AG08396 (cell line): ENCODE data around the gene TPX2.
"Not testable (repeated sequence)": the region's sequence is repeated elsewhere in the genome, so short reads cannot be mapped to it uniquely, and the experiment has no call there.

Experiments used
- DNase-seq: peaks from one replicate; pipeline ENCODE4 v3.0.0; 2012; ENCODE audit warnings: low spot score, mixed read lengths

TPX2 gene

DNA sequence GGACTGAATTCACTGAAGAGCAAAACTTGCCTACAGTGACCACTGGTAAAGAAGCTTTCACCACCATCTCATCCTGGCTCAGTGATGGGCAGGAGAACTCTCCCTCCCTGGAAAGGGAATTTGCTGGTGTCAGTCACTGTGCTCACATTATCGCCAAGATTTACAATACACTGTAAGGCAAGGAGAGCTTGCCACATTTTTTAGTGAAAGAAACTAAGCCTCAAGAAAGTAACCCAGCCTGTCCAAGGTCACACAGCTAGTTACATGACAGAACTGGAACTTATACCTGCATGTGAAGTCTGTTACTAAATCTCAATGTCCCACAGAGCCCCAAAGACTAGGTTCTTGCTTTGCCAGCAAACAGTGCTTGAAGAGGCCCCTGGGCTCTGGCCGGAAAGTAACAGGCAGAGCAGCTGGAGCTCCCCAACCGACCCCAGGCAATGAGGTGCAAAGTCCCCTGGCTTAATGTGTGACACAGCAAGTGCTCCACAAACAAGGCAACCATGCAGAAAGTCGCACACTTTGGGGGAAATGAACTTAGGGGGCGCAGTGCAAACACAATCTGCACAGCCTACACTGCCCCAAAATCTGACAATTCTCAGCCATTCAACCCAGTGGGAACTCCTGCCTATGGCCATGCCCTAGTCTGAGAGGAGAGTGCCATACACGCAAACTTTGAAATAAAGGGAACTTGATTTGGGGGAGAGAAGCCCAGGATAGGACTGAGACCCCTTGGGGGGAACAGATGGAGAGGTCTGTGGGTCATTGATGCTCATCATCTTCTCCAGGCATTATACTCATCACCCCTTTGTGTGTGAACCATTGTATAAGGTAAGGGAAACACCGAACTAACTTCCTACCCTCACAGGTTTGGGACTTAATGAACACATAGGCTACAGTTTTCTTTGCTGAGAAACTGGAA is 18.3 kb upstream of the TPX2 start:
- DNase-seq: no peak

DNA sequence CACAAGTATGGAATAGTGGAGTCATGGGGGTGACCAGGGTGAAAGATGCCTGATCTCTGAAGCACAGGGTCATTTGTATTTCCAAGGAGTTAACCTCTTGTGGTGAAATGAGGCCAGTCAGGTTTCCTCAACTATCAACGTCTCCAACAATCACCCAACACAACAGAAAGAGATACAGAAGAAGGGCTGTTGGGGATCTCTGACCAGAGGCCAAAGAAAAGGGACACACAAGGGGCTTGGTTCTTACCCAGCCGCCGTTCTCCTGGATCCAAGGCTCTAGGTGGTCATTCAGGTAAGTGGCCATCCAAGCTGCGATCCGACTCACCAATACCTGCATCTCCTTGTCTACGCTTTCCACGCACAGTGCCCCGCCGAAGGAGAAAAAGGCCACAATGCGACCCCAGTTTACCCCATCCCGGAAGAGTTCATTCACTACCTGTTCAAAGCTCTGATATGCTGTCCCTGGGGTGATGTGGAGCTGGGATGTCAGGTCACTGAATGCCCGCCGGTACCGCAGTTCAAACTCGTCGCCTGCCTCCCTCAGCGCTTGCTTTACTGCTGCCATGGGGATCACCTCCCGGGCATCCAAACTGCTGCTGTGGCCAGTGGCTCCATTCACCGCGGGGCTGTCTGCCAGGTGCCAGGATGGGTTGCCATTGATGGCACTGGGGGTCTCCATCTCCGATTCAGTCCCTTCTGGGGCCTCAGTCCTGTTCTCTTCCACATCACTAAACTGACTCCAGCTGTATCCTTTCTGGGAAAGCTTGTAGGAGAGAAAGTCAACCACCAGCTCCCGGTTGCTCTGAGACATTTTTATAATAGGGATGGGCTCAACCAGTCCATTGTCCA is 17.5 kb upstream of the TPX2 start:
- DNase-seq: no peak

GRCh38 chr20:31722257-31723068 is 16.6 kb upstream of the TPX2 start, which contains the start of gene BCL2L1:
BCL2L1 (minus strand) TSS chr20:31722868; CDS start chr20:31722218, 650 bp downstream.
- DNase-seq: peak; percentile 84

DNA sequence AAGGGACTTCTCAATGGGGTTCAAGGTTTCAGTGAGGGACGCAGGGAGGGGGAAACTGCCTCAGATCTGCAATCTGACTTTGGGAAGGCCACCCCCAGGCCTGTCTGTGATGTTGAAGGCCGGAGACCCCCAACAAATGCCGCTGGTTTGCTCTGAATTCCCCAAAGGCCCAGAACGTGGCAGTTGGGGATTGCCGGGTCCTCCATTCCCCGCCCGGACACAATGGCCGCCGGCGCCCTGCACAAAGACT is 16.1 kb upstream of the TPX2 start:
- DNase-seq: no peak

DNA sequence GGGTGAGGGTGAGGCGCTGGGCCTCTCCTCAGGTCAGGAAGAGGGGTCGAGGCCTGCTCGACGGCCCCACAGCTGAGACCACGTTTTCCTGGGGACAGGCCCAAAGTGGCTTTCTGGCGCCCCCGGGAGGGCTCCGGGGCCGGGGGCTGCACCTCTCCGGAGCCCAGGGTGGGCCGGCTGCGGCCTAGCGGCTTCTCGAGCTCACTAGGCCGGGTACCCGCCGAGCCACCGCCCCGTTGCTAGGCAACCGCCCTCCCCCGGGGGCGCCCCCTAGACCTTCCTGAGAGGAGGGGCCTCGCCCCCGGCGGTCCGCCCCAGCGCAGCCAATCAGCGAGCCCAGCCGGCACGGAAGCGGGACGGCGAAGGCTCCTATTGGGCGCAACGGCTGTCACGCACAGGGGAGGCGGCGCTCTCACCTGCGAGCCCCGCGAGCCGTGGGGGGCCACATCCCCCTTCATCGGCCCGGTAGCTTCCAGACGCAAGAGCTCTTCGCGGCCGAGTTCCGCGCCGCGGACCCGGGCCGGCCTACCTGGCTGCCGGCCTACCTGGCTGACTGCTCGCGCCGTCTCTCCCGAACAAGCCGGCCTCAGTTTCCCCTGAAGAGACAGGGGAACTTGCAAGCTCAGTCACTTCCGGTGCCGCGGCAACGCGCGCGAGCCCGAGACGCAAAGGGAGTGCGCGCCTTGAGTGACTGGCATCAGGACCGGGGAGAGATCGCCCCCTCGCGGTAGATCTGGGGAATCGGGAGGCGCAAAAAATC is 15.6 kb upstream of the TPX2 start:
- peak; percentile 98 for DNase-seq

DNA sequence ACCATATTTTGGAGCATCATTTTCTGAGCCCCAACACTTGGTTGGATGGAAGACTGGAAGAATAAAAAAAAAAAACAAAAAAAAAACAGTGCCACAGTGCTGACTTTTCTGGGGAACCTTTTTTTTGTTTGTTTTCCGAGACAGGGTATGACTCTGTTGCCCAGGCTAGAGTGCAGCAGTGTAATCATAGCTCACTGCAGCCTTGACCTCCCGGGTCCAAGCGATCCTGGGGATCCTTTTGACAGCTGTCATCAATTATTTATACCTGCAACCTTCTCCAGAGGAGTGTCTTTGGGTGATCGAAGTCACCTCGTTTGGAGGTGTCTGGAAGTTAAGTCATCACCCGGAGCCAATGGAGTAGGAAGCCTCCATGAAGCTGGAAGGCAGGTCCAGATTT is 7.8 kb upstream of the TPX2 start:
- no peak for DNase-seq

GRCh38 chr20:31739550-31739977 is 474 bp downstream of the TPX2 start:
- no peak for DNase-seq

GRCh38 chr20:31740208-31740607 is 1.1 kb downstream of the TPX2 start:
- DNase-seq: peak; percentile 58

DNA sequence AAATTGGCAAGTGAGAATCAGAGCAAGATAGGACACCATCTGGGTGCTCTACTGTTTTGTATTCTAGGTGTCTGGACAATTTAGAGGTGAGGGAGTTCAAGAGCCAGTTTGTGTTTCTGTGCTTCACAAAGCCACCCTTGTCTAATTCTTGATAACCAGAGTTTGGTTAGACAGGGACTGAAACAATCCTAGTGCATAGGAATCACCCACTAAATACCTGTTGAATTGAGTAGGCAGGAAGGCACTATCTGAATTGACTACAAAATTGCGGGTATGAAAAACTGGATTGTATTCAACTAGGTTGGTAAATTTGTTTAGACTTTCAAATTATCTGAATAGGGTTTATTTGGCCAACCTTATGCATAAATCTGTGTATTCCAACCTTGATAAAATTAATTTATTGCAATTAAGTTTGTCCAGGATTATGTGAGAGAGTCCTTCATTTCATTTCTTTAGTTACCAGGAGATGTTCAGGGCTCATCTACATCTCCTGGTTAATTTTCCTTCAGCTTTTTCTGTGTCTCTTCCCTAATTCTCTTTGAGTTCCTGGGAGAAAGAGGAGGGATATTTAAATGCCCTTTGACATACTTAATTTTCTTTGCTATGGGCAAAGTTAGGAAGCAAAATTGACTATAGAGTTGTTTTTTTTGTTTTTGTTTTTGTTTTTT is 1.7 kb downstream of the TPX2 start:
- no peak for DNase-seq

DNA sequence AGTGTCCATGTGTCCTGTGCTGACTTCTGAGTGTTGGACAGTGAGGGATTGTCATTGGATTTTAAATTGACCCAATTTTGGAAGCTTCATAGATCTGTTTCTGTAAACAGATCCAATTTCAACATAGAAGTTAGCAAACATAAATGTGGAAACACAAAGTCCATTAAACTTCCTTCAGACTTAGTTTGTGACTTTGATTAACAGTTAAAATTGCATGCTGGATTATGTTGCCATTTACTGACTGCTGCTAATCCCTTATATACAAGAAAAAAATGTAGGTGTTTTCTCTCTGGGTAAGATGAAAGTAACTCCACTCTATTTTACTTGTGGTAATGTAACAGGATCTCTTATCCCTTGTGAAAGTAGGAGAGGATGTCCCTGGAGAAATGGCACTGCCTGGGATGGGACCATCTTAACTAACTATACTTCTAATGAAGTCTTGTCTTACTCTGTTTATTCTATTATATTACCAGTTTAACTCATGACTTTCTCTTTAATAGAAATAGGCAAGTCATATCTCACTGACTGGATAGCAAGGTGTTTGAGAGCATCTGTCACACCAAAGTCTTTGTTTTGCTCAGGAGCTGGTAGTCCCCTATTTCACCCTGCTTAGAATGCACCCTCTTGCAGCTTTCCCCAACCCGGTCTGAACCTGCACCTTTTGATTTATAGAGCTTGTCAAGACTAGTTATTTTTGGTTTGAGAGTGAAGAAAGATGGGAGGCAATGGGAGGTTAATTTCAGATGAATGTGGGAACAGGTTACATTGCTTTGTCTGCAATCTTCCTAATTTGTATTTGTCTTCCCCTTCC is 7.2 kb downstream of the TPX2 start:
- DNase-seq: no peak

DNA sequence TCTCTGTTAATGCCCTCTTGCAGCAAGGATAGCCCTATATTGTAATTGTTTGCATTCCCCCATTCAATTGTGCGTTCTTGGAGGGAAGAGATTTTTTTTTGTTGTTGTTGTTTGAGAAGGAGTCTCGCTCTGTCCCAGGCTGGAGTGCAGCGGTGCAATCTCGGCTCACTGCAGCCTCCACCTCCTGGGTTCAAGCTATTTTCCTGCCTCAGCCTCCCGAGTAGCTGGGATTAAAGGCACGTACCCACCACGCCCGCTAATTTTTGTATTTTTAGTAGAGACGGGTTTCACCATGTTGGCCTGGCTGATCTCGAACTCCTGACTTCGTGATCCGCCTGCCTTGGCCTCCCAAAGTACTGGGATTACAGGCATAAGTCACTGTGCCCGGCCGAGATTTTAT is 7.9 kb downstream of the TPX2 start:
- DNase-seq: not testable (repeated sequence)

DNA sequence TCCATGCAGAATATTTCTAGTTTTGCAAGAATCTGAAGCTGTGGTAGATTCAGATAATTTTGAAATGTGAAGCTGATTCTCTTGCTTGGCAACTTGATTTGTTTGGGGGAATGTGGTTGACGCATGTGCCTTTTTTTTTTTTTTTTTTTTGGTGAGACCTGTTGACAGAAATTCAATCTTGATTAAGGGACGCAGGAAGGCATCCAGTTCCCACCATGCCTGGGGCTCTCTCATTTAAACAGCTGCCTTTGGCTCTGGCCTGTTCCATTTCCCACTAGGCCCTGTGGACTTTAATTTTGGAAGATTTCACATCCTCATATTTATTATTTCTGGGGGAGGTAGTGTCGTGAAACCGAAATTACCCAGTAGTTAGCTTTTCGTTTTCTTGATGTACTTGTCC is 8.6 kb downstream of the TPX2 start:
- DNase-seq: no peak

GRCh38 chr20:31749223-31749622 is 10.1 kb downstream of the TPX2 start:
- DNase-seq: no peak

GRCh38 chr20:31751126-31751525 is 12.0 kb downstream of the TPX2 start:
- DNase-seq: peak; percentile 52

DNA sequence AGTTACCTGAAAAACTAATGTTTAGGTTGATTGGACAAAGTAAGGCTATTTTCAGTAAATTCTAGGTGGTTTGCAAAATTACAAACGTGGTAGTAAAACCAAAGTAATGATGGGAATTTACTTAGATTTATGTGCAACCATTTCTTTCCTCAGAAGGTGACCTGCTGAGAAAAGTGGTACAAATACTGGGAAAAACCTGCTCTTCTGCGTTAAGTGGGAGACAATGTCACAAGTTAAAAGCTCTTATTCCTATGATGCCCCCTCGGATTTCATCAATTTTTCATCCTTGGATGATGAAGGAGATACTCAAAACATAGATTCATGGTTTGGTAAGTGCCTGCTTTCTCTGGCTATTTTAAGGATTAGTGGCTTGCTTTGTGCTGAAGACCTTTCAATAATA is 18.2 kb downstream of the TPX2 start:
- no peak for DNase-seq

GRCh38 chr20:31758521-31758920 is 19.4 kb downstream of the TPX2 start:
- DNase-seq: no peak

GRCh38 chr20:31758991-31759390 is 19.9 kb downstream of the TPX2 start:
- DNase-seq: no peak

DNA sequence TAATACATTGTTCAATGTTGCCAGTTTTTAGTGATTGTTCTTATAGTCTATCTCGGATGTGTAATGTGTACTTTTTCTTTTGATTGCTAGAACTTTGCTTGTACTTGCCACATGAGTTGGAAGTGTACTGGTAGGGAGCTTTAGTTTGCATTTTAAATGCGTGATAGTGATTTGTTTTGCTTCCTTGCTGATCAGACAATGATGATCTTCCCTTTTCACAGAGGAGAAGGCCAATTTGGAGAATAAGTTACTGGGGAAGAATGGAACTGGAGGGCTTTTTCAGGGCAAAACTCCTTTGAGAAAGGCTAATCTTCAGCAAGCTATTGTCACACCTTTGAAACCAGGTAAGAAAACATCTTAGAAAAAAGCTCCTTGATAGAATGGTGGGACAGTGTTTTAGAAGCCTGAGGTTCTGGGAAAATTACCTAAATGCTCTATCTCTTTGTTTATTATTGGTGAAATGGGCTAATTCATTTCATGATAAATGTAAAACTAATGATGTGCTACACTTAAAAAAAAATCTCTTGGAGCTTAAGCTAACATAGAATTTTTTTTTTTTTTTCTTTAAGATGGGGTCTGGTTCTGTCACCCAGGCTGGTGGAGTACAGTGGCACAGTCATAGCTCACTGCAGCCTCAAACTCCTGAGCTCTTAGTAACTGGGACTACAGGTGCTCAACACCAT is 20.9 kb downstream of the TPX2 start:
- DNase-seq: no peak

- DNase-seq: no peak
These were observed 21.6 kb downstream of the TPX2 start for GRCh38 chr20:31760519-31761240.
